K562 (cell line): Measurements from ENCODE around the gene DERL3. TPM values are rescaled to one million over a fixed set of nuclear protein-coding genes. Genes with fewer than 3 reads are reported as not detected.
A peak's percentile ranks its signal among the peaks of the same experiment; 100 is the strongest.

ENCODE experiments used
- AFF4 ChIP-seq: sonication (generic); formaldehyde crosslinking; IDR thresholded peaks from 2 replicates; pipeline ENCODE4 v1.8.0; 2023; ENCODE audit warnings: mild to moderate bottlenecking, missing genetic modification reagents
- ARHGAP35 ChIP-seq: fragments of 450-650 bp; IDR thresholded peaks from 2 replicates; pipeline ENCODE4 v1.6.1; 2018; ENCODE audit not compliant: partially characterized antibody
- BDP1 ChIP-seq: IDR thresholded peaks from 3 replicates; pipeline ENCODE4 v1.6.1; 2011; ENCODE audit not compliant: insufficient read length, insufficient read depth
- CREM ChIP-seq: IDR thresholded peaks from 2 replicates; pipeline ENCODE4 v1.6.1; 2014; ENCODE audit warnings: antibody characterized with exemption, low read depth
- ELK1 ChIP-seq: sonication (generic); formaldehyde crosslinking; IDR thresholded peaks from 2 replicates; pipeline ENCODE4 v1.8.1; 2022; ENCODE audit warnings: missing genetic modification reagents
- ESRRB ChIP-seq: fragments of 250-450 bp; sonication (Bioruptor Pico); IDR thresholded peaks from 2 replicates; pipeline ENCODE4 v1.5.0; 2020; ENCODE audit warnings: mild to moderate bottlenecking, moderate library complexity, borderline replicate concordance
- ETS1 ChIP-seq: conservative IDR thresholded peaks from 2 replicates; pipeline ENCODE4 v1.6.1; 2011; ENCODE audit warnings: low read depth, mild to moderate bottlenecking, low read length; ENCODE audit not compliant: control insufficient read depth
- ETV1 ChIP-seq: fragments of 450-650 bp; conservative IDR thresholded peaks from 2 replicates; pipeline ENCODE4 v1.6.1; 2016; ENCODE audit warnings: missing genetic modification characterization, control low read depth, low read depth, missing compliant biosample characterization
- FOXA1 ChIP-seq: fragments of 450-650 bp; IDR thresholded peaks from 2 replicates; pipeline ENCODE4 v1.6.1; 2016; ENCODE audit warnings: mild to moderate bottlenecking, borderline replicate concordance
- GABPB2 ChIP-seq: fragments of 250-450 bp; sonication (Bioruptor Pico); conservative IDR thresholded peaks from 2 replicates; pipeline ENCODE4 v1.5.1; 2021; ENCODE audit warnings: mild to moderate bottlenecking
- HDAC2 ChIP-seq: fragments of 450-650 bp; IDR thresholded peaks from 2 replicates; pipeline ENCODE4 v1.6.1; 2016; ENCODE audit warnings: mild to moderate bottlenecking
- MEIS2 ChIP-seq: fragments of 450-650 bp; IDR thresholded peaks from 2 replicates; pipeline ENCODE4 v1.6.1; 2014; ENCODE audit warnings: mild to moderate bottlenecking; ENCODE audit not compliant: partially characterized antibody
- MNT ChIP-seq, 2 experiments: fragments of 450-650 bp; conservative IDR thresholded peaks; 2 replicates each; pipeline ENCODE4 v1.6.1; 2017; ENCODE audit warnings: mild to moderate bottlenecking in 2 of 2, moderate library complexity in 2 of 2
- NR3C1 ChIP-seq: sonication (generic); formaldehyde crosslinking; IDR thresholded peaks from 2 replicates; pipeline ENCODE4 v1.8.1; 2022; ENCODE audit warnings: missing genetic modification reagents
- SUPT5H ChIP-seq: fragments of 450-650 bp; IDR thresholded peaks from 2 replicates; pipeline ENCODE4 v1.6.1; 2016
- TBL1XR1 ChIP-seq, 2 experiments: IDR thresholded peaks; 2 replicates each; pipeline ENCODE4 v1.6.1; 2012; ENCODE audit warnings: improper control_type of control experiment in 2 of 2, low read length in 2 of 2, mild to moderate bottlenecking in 1 of 2
- TBP ChIP-seq: optimal IDR thresholded peaks from 2 replicates; pipeline ENCODE3; 2011; ENCODE audit warnings: low read depth, low read length, improper control_type of control experiment
- YBX1 ChIP-seq: fragments of 450-650 bp; IDR thresholded peaks from 2 replicates; pipeline ENCODE4 v1.7.1; 2016; ENCODE audit warnings: mild to moderate bottlenecking
- ZC3H4 ChIP-seq: sonication (generic); formaldehyde crosslinking; IDR thresholded peaks from 2 replicates; pipeline ENCODE4 v1.9.0; 2021; ENCODE audit warnings: missing genetic modification reagents, borderline replicate concordance
- ZNF24 ChIP-seq: fragments of 450-650 bp; IDR thresholded peaks from 2 replicates; pipeline ENCODE4 v1.6.1; 2016
- ZNF589 ChIP-seq: fragments of 200-800 bp; sonication (Bioruptor generic); IDR thresholded peaks from 2 replicates; pipeline ENCODE4 v1.6.1; 2016; ENCODE audit warnings: low read depth, missing genetic modification characterization, missing compliant biosample characterization
- ZZZ3 ChIP-seq: fragments of 450-650 bp; IDR thresholded peaks from 2 replicates; pipeline ENCODE4 v1.6.1; 2016; ENCODE audit warnings: antibody characterized with exemption, mild to moderate bottlenecking, moderate library complexity
- polyA plus RNA-seq, 8 experiments: library from polyadenylated mRNA; depleted of rRNA in 4 of 8; stranded (reverse) in 5 of 8; unstranded in 3 of 8; fragments of >200 nt; fragmentation: Nextera tagmentation in 2 of 8; fragmentation: Illumina TruSeq in 1 of 8; extraction: Ambion mirVana in 2 of 8; extraction: Trizol in 1 of 8; gene quantifications; 2 replicates each; pipeline versions ENCODE4 v1.2.1 to v1.2.3, GENCODE V29; 2011 to 2014; ENCODE audit warnings: inconsistent platforms in 1 of 8, missing spikeins in 1 of 8
- total RNA-seq, 7 experiments: library from RNA; depleted of rRNA in 6 of 7; stranded (reverse); fragments of >200 nt in 6 of 7; fragmentation: Illumina TruSeq in 2 of 7; extraction: Trizol in 2 of 7; gene quantifications; 2 replicates each; pipeline versions ENCODE4 v1.2.1 to v1.2.3, GENCODE V29; 2011 to 2021; ENCODE audit warnings: low replicate concordance in 1 of 7

Gene DERL3
- total and polyA plus RNA-seq, 9 of the 15 experiments (the other 6 are each of a cell fraction or from before 2014, with no cell fraction given): 1.3 to 12.4 (median 4.8) TPM

- no peak for TF ChIP-seq MNT (conservative IDR thresholded peaks at IDR 0.05)
- no peak for TF ChIP-seq ZZZ3
- no peak for TF ChIP-seq ZNF589 (CRISPR knock-in tag)
- TF ChIP-seq ESRRB (CRISPR knock-in tag): no peak
- peak; percentile 63 for TF ChIP-seq TBP
- no peak for TF ChIP-seq BDP1
- no peak for TF ChIP-seq GABPB2
- TF ChIP-seq ETV1: no peak
- TF ChIP-seq TBL1XR1 (IDR thresholded peaks at IDR 0.05; ENCODE audit: low read length in 2 of 2): no peak
- TF ChIP-seq CREM: peak; percentile 22; the same call in 1 of the 2 replicates
- TF ChIP-seq ZNF24: no peak
- no peak for TF ChIP-seq ETS1
- TF ChIP-seq NR3C1 (CRISPR knock-in tag): no peak
- TF ChIP-seq HDAC2: no peak
- no peak for TF ChIP-seq ZC3H4 (CRISPR knock-in tag)
- TF ChIP-seq SUPT5H: peak; percentile 73
- TF ChIP-seq AFF4: 0 out of 2 replicates have a peak, but pooled peaks have one; percentile 38
- TF ChIP-seq MEIS2: peak; percentile 97
- no peak for TF ChIP-seq YBX1
- no peak for TF ChIP-seq ARHGAP35
- no peak for TF ChIP-seq FOXA1
- TF ChIP-seq ELK1 (CRISPR knock-in tag): no peak
Observed at GRCh38 chr22:23857606-23858483, 19.0 kb upstream of the DERL3 start, which contains the start of gene SLC2A11 (continued).
